ENCODE results near the gene CD2AP.

GRCh38 chr6:47525330-47526057 is 47.9 kb downstream of the CD2AP start:
- no peak for TF ChIP-seq CTCF (IDR thresholded peaks at IDR 0.05)
- no peak for TF ChIP-seq POLR2A (IDR thresholded peaks at IDR 0.05)
